Measurements from ENCODE around the gene ZNF827. TPM values are rescaled to one million over a fixed set of nuclear protein-coding genes. Genes with fewer than 3 reads are reported as not detected.

Gene ZNF827
- total and polyA plus RNA-seq, 9 of the 15 experiments (the other 6 are each of a cell fraction or from before 2014, with no cell fraction given), result 0.07 to 0.40 TPM; not detected in 7

DNA sequence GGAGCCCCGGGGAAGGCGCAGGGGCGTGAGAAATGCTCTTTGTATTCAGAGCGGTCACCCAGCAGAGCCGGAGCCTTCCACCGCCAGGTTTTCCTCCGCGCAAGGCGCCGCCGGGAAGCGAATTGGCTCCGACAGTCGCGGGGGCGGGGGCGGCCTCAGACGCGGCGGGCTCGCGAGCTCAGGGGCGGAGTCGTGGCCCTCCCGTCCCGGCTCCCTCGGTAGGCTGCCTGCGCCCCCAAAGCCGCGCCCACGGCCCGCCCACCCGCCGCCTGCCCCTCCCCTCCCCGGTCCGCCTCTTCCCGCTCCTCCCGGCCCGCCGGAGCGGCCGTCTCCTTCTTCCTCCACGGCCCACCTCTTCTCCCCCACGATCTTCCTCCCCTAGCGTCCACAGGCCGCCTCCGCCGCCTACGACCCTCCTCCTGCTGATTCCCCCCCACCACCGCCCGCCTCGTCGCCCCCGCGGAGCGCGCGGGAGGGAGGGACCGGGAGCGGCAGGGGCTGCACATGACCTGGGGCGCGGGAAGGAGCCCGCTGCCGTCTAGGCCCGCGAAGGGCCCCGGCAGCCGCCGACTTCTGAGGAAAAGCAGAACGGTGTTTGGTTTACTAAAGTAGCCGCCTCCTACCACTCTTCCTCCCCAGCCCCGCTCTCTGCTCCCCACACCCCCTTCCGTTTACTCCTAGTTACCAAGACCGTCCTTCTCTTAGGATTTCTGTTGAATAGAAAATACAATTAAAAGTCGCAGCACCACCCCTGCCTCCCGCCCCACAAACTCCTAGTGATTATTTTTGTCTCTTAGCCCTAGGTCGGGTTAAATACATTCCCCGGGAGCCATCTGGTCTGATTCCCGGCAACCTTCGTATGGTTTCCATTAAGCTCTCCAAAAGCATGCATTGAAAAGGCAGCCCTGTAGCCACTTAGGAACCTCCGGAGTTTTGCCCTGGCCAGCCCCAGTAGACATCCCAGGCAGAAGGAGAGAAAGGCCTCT, 205.4 kb downstream of the ZNF827 start (continued):
- TF ChIP-seq, protein P1, sequence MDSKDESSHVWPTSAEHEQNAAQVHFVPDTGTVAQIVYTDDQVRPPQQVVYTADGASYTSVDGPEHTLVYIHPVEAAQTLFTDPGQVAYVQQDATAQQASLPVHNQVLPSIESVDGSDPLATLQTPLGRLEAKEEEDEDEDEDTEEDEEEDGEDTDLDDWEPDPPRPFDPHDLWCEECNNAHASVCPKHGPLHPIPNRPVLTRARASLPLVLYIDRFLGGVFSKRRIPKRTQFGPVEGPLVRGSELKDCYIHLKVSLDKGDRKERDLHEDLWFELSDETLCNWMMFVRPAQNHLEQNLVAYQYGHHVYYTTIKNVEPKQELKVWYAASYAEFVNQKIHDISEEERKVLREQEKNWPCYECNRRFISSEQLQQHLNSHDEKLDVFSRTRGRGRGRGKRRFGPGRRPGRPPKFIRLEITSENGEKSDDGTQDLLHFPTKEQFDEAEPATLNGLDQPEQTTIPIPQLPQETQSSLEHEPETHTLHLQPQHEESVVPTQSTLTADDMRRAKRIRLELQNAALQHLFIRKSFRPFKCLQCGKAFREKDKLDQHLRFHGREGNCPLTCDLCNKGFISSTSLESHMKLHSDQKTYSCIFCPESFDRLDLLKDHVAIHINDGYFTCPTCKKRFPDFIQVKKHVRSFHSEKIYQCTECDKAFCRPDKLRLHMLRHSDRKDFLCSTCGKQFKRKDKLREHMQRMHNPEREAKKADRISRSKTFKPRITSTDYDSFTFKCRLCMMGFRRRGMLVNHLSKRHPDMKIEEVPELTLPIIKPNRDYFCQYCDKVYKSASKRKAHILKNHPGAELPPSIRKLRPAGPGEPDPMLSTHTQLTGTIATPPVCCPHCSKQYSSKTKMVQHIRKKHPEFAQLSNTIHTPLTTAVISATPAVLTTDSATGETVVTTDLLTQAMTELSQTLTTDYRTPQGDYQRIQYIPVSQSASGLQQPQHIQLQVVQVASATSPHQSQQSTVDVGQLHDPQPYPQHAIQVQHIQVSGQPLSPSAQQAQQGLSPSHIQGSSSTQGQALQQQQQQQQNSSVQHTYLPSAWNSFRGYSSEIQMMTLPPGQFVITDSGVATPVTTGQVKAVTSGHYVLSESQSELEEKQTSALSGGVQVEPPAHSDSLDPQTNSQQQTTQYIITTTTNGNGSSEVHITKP (IDR thresholded peaks at IDR 0.05; ENCODE audit: partially characterized antibody), result no peak
- TF ChIP-seq ZNF197 (CRISPR knock-in tag; IDR thresholded peaks at IDR 0.05; ENCODE audit: low read depth), result no peak
- TF ChIP-seq SAP30 (IDR thresholded peaks at IDR 0.05; ENCODE audit: borderline replicate concordance, insufficient read depth, low read depth, low read length, poor library complexity, severe bottlenecking), result no peak
- peak; percentile 50; the same call in 1 of the 2 replicates for TF ChIP-seq POLR2A (conservative IDR thresholded peaks at IDR 0.05)
- TF ChIP-seq KAT7 (CRISPR knock-in tag; IDR thresholded peaks at IDR 0.05; ENCODE audit: borderline replicate concordance), result no peak
- no peak for TF ChIP-seq ZNF766 (CRISPR knock-in tag; conservative IDR thresholded peaks at IDR 0.05)
- TF ChIP-seq, protein P2, sequence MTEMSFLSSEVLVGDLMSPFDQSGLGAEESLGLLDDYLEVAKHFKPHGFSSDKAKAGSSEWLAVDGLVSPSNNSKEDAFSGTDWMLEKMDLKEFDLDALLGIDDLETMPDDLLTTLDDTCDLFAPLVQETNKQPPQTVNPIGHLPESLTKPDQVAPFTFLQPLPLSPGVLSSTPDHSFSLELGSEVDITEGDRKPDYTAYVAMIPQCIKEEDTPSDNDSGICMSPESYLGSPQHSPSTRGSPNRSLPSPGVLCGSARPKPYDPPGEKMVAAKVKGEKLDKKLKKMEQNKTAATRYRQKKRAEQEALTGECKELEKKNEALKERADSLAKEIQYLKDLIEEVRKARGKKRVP (CRISPR knock-in tag; IDR thresholded peaks at IDR 0.05), result no peak
- TF ChIP-seq, protein P3, sequence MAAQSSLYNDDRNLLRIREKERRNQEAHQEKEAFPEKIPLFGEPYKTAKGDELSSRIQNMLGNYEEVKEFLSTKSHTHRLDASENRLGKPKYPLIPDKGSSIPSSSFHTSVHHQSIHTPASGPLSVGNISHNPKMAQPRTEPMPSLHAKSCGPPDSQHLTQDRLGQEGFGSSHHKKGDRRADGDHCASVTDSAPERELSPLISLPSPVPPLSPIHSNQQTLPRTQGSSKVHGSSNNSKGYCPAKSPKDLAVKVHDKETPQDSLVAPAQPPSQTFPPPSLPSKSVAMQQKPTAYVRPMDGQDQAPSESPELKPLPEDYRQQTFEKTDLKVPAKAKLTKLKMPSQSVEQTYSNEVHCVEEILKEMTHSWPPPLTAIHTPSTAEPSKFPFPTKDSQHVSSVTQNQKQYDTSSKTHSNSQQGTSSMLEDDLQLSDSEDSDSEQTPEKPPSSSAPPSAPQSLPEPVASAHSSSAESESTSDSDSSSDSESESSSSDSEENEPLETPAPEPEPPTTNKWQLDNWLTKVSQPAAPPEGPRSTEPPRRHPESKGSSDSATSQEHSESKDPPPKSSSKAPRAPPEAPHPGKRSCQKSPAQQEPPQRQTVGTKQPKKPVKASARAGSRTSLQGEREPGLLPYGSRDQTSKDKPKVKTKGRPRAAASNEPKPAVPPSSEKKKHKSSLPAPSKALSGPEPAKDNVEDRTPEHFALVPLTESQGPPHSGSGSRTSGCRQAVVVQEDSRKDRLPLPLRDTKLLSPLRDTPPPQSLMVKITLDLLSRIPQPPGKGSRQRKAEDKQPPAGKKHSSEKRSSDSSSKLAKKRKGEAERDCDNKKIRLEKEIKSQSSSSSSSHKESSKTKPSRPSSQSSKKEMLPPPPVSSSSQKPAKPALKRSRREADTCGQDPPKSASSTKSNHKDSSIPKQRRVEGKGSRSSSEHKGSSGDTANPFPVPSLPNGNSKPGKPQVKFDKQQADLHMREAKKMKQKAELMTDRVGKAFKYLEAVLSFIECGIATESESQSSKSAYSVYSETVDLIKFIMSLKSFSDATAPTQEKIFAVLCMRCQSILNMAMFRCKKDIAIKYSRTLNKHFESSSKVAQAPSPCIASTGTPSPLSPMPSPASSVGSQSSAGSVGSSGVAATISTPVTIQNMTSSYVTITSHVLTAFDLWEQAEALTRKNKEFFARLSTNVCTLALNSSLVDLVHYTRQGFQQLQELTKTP (IDR thresholded peaks at IDR 0.05; ENCODE audit: low read depth in 1 of 2, partially characterized antibody in 2 of 2), result no peak
- TF ChIP-seq TFAM (CRISPR knock-in tag; conservative IDR thresholded peaks at IDR 0.05), result no peak
- TF ChIP-seq, protein P4, sequence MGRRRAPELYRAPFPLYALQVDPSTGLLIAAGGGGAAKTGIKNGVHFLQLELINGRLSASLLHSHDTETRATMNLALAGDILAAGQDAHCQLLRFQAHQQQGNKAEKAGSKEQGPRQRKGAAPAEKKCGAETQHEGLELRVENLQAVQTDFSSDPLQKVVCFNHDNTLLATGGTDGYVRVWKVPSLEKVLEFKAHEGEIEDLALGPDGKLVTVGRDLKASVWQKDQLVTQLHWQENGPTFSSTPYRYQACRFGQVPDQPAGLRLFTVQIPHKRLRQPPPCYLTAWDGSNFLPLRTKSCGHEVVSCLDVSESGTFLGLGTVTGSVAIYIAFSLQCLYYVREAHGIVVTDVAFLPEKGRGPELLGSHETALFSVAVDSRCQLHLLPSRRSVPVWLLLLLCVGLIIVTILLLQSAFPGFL (CRISPR knock-in tag; IDR thresholded peaks at IDR 0.05), result no peak
- peak in 1 of 2 experiments; percentile 42; a peak in 1 of 4 replicates for TF ChIP-seq TEAD1 (CRISPR knock-in tag; IDR thresholded peaks at IDR 0.05)
- TF ChIP-seq NCOA6 (IDR thresholded peaks at IDR 0.05), result peak; percentile 76
- TF ChIP-seq, protein P5, sequence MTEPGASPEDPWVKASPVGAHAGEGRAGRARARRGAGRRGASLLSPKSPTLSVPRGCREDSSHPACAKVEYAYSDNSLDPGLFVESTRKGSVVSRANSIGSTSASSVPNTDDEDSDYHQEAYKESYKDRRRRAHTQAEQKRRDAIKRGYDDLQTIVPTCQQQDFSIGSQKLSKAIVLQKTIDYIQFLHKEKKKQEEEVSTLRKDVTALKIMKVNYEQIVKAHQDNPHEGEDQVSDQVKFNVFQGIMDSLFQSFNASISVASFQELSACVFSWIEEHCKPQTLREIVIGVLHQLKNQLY (CRISPR knock-in tag; conservative IDR thresholded peaks at IDR 0.05), result no peak

Data from K562 (cell line).